DND-41 (cell line): ENCODE results near the gene COG5.

Experiments
- EZH2 ChIP-seq: IDR thresholded peaks from 3 replicates; pipeline ENCODE4 v1.6.1; 2012; ENCODE audit warnings: borderline replicate concordance, low read depth, mild to moderate bottlenecking, moderate library complexity, low read length, inconsistent platforms; ENCODE audit not compliant: severe bottlenecking
- TF ChIP-seq, protein P1 (sequence below): IDR thresholded peaks from 2 replicates; pipeline ENCODE4 v1.5.1; 2012; ENCODE audit warnings: borderline replicate concordance, low read length, moderate library complexity, mild to moderate bottlenecking; ENCODE audit not compliant: poor library complexity, severe bottlenecking; ENCODE audit errors: extremely low read depth

DNA sequence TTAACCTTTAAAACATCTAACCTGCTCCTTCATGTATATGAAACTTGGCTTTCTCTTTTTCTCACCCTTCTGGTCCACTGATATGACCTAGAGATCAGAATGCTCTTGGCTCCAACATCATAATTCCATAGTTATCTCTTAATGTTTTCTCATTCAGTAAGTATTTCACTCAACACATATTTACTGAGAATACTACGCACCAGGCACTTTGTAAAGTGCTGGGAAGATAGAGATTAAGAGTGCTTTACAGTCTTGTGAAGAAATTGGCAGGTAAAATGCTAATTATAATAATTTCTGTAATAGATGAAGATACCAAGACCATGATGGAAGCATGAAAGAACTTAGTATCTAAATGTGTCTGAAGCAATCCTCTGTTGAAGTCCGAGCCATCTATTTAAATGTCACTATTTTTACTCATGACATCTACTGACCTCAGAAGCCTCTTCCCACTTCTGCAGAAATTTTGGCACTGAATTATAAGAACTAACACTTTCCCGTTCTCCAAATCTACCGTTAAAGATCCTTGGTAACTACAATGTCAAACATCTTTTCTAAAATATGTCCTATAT is 278.7 kb downstream of the COG5 start:
- TF ChIP-seq, protein P1, sequence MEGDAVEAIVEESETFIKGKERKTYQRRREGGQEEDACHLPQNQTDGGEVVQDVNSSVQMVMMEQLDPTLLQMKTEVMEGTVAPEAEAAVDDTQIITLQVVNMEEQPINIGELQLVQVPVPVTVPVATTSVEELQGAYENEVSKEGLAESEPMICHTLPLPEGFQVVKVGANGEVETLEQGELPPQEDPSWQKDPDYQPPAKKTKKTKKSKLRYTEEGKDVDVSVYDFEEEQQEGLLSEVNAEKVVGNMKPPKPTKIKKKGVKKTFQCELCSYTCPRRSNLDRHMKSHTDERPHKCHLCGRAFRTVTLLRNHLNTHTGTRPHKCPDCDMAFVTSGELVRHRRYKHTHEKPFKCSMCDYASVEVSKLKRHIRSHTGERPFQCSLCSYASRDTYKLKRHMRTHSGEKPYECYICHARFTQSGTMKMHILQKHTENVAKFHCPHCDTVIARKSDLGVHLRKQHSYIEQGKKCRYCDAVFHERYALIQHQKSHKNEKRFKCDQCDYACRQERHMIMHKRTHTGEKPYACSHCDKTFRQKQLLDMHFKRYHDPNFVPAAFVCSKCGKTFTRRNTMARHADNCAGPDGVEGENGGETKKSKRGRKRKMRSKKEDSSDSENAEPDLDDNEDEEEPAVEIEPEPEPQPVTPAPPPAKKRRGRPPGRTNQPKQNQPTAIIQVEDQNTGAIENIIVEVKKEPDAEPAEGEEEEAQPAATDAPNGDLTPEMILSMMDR: no peak
- TF ChIP-seq EZH2: no peak
